Fibroblast of villous mesenchyme (primary cell): ENCODE results near the gene SLC18A3. TPM values are rescaled to one million over a fixed set of nuclear protein-coding genes. Genes with fewer than 3 reads are reported as not detected.

Experiments used
- DNase-seq: peaks from one replicate; pipeline ENCODE4 v3.0.0-alpha.2; 2010; ENCODE audit warnings: low read depth
- H3K4me3 ChIP-seq: 2 replicates; pipeline ENCODE4 v1.5.1; 2011; ENCODE audit warnings: low read depth, mild to moderate bottlenecking, low read length
- total RNA-seq: library from RNA; depleted of rRNA; stranded (reverse); fragments of >200 nt; gene quantifications from 2 replicates; pipeline ENCODE4 v1.2.3, GENCODE V29; 2012
- TF ChIP-seq, protein P1 (sequence below): IDR thresholded peaks from 2 replicates; pipeline ENCODE4 v1.5.1; 2012; ENCODE audit warnings: low read depth, mild to moderate bottlenecking, low read length; ENCODE audit not compliant: insufficient read depth

Gene SLC18A3
- total RNA-seq, 1 donor, result under 0.01 TPM

DNA sequence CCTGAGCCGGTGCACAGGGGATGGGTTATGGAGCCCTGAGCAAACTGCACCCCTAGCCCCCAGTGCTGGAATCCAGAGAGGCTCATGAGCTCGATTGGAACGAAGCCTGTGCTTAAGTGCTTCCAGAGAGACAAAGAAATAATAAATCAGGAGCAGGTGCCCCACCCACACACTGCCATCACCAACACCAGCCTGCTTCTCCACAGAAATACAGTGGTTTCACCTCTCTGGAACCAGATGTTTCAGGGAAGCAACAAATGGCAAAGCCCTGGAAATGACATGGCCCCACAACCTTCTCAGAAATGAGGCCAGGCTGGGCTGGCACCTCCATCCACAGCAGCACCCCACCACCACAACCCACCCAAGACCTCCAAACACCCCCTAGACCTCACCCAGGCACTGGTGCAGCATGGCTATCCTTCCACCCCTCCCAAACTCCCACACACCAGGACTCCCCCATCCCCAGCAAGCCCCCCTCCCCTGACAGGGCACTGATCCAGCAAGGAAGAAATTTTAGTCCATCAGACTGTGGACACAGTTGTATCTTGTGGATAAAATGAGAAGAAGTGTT is 4.1 kb upstream of the SLC18A3 start:
- TF ChIP-seq, protein P1, sequence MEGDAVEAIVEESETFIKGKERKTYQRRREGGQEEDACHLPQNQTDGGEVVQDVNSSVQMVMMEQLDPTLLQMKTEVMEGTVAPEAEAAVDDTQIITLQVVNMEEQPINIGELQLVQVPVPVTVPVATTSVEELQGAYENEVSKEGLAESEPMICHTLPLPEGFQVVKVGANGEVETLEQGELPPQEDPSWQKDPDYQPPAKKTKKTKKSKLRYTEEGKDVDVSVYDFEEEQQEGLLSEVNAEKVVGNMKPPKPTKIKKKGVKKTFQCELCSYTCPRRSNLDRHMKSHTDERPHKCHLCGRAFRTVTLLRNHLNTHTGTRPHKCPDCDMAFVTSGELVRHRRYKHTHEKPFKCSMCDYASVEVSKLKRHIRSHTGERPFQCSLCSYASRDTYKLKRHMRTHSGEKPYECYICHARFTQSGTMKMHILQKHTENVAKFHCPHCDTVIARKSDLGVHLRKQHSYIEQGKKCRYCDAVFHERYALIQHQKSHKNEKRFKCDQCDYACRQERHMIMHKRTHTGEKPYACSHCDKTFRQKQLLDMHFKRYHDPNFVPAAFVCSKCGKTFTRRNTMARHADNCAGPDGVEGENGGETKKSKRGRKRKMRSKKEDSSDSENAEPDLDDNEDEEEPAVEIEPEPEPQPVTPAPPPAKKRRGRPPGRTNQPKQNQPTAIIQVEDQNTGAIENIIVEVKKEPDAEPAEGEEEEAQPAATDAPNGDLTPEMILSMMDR, result no peak
- no peak overlapping the region for H3K4me3 ChIP-seq
- DNase-seq, result no peak

DNA sequence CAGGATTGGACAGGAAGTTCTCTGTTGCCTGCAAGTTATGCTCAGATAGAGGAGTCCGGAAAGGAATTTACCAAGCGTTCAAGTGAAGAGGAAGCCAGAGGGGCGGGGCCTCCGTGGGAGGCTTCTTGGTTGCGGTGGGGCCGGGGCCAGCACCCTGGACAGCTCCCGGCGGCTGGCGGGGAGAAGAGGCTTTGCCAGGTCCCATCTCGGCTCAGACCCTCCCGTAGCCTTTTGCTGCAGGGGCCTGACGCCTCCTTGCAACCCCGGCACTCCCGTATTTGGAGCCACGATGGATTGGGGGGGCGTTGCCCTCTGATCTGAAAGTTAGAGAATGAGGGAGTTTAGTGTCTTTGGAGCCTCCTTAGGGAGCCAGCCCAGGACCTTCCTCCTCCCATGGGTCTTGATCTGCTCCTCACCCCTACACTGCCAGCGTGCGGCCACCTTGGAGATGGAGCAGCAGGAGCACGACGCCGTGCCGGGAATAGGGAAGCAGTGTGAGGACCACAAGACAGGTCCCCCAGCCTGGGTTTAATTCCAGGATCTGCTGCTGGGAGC is 3.1 kb upstream of the SLC18A3 start:
- TF ChIP-seq, protein P1, result no peak
- peak; percentile 81 for DNase-seq

DNA sequence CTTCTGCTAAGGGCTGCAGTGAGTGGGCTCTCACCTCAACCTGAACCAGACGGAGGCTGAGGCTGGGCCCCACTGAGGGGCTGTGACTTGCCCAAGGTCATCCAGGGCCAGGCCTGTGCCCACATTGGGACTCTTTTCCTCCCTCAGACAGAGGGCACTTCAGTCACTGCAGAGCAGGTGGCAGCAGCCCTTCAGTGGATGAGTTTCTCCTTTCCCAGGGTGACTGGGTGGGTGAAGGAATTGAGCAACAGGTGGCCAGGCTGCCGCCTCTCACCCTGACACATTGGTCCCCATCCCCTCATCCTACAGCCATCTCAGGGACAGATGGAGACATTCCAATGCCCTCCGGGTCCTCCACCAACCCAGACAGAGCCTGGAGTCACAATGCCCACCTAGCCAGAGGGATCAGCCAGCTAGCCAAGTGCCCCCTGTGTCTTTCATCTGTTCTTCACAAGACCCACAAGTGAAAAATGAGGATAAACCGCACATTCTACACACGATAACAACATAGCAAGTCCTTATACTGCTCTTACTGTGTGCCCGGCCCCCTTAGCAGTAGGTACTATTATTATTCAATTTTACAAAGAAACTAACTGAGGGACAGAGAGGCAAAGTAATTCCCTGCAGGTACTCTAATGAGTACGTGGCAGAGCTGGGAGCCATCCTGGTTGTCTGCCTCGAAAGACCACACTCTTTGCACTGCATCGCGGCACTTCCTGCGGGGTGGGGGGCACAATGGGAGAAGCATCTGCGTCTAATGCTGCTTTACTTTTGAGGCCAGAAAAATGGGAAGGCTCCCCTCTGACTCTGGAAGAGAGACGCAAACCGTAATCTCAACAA is 1.7 kb upstream of the SLC18A3 start:
- TF ChIP-seq, protein P1, result no peak
- H3K4me3 ChIP-seq, result no peak overlapping the region
- DNase-seq, result no peak

More for the DNA sequence above, 3.1 kb upstream of the SLC18A3 start:
- H3K4me3 ChIP-seq, result no peak overlapping the region

DNA sequence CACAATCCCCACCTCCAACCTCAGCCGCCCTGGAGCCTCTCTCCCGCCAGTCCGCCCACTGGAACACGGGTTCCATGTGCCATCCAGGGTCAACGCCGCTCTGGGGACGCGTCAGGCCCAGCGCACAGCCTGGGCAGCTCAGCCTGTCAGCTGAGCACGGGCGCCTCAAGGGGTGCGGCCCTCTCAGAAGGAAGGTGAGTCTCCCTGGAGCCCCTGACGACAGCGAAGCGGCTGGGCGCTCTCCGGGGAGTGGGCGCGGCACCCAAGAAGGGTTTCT is 1.2 kb upstream of the SLC18A3 start:
- no peak overlapping the region for H3K4me3 ChIP-seq
- TF ChIP-seq, protein P1, result no peak
- DNase-seq, result no peak

DNA sequence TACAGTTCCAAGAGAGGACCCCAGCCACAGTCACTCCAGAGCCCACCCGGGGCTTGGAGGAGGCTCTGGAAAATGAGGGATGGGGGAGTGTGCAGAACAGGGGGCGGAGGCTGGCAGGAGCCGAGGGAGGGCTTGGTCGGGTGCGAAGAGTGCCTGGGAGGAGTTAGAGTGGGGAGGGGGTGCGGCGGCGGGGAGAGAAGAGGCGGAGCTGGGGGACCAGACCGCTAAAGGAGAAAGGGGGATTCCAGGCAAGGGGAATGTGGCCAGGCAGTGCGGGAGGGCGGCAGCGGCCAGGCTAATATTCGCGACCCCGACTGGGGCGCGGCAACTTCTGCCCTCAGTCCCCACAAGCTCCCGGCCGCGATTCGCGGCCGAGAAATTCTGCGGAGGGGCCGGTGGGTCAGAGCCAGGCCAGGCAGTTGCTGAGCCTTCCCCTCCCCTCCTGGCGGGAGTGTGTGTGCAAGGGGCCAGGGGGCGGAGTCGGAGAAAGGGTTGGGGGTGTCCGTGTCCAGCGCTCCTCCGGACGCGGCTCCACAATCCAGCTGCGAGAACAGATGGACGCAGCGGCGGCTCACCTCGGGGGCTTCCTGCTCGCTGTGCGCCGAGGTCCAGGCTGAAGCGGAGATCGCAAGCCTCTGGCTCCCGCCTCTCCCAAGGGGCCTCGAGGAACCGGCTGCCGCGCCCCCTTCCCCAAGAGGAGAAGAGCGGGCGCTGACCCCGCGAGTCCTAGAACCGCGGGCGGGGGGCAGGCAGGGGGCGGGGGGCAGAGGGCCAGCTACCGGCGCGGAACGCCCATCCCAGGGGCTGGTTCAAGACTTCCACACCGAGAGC is 612 bp upstream of the SLC18A3 start:
- no peak for DNase-seq
- TF ChIP-seq, protein P1, result no peak

DNA sequence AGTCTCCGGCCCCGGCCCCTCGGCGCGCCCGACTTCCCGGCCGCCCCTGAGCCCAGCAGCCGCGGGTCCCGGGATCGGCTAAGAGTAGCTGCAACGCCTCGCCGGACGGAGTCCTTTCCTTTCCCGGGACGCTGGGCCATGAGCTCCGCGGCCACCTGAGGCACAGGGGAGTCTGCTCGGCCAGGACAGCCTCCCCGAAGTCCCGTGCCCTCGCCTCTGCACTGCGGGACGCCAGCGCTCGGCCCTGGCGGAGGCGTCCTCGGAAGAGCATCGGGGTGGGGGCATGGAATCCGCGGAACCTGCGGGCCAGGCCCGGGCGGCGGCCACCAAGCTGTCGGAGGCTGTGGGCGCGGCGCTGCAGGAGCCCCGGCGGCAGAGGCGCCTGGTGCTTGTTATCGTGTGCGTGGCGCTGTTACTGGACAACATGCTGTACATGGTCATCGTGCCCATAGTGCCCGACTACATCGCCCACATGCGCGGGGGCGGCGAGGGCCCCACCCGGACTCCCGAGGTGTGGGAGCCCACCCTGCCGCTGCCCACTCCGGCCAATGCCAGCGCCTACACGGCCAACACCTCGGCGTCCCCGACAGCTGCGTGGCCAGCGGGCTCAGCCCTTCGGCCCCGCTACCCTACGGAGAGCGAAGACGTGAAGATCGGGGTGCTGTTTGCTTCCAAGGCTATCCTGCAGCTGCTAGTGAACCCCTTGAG is 502 bp downstream of the SLC18A3 start:
- DNase-seq, result no peak
- H3K4me3 ChIP-seq, result no peak overlapping the region
- TF ChIP-seq, protein P1, result no peak

More for the DNA sequence above, 612 bp upstream of the SLC18A3 start:
- no peak overlapping the region for H3K4me3 ChIP-seq
